Measurements from ENCODE around the gene FAT1.

The FAT1 gene

DNA sequence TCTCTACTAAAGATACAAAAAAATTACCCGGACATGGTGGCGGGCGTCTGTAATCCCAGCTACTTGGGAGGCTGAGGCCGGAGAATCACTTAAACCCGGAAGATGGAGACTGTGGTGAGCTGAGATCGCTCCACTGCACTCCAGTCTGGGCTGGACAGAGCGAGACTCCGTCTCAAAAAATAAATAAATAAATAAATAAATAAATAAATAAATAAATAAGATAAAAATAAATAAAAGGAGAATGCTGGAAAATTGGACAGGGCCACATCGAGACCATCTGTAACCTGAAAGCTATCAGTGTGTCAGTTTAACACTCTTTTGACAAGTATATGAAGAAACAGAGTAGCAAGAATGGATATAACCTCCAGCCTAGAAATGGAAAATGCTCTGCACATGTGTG, 15.7 kb upstream of the FAT1 start:
- ATAC-seq (replicated peaks) (no peak), DNase-seq (no peak)
- Mint-ChIP-seq H3K27me3 (no peaks in the 10 kb centered on the region), H3K4me1 (no peaks in the 10 kb centered on the region), H3K4me3 (no peak overlapping the region), H3K27ac (no peak overlapping the region), H3K9me3 (peaks cover 0 to 3% of the 10 kb centered on the region in 2 donors), H3K36me3 (peaks cover 0 to 1% of the 10 kb centered on the region in 2 donors)

GRCh38 chr4:186738421-186738820, 14.8 kb upstream of the FAT1 start:
- DNase-seq (no peak), ATAC-seq (replicated peaks) (no peak)
- H3K27ac Mint-ChIP-seq: no peak overlapping the region
- H3K4me3 Mint-ChIP-seq: no peak overlapping the region
- peaks cover 0 to 4% of the 10 kb centered on the region in 2 donors for H3K9me3 Mint-ChIP-seq
- no peaks in the 10 kb centered on the region for H3K27me3 Mint-ChIP-seq
- H3K4me1 Mint-ChIP-seq: no peaks in the 10 kb centered on the region
- H3K36me3 Mint-ChIP-seq: peaks cover 0 to 1% of the 10 kb centered on the region in 2 donors

- H3K4me3 Mint-ChIP-seq: no peak overlapping the region
- H3K4me1 Mint-ChIP-seq: no peaks in the 10 kb centered on the region
- no peak overlapping the region for H3K27ac Mint-ChIP-seq
- H3K36me3 Mint-ChIP-seq: peaks cover 0 to 1% of the 10 kb centered on the region in 2 donors
- no peak for ATAC-seq (replicated peaks)
- no peak for DNase-seq
- peaks cover 0 to 3% of the 10 kb centered on the region in 2 donors for H3K9me3 Mint-ChIP-seq
- H3K27me3 Mint-ChIP-seq: no peaks in the 10 kb centered on the region
These were observed 13.8 kb upstream of the FAT1 start for GRCh38 chr4:186737427-186737826.

- Mint-ChIP-seq H3K4me3 (no peak overlapping the region), H3K9me3 (peaks cover 0 to 5% of the 10 kb centered on the region in 2 donors), H3K4me1 (no peaks in the 10 kb centered on the region), H3K27ac (no peak overlapping the region), H3K27me3 (no peaks in the 10 kb centered on the region), H3K36me3 (peaks cover 0 to 1% of the 10 kb centered on the region in 2 donors)
- ATAC-seq (replicated peaks) (no peak), DNase-seq (no peak)
These were observed 12.8 kb upstream of the FAT1 start for GRCh38 chr4:186736466-186736865.

DNA sequence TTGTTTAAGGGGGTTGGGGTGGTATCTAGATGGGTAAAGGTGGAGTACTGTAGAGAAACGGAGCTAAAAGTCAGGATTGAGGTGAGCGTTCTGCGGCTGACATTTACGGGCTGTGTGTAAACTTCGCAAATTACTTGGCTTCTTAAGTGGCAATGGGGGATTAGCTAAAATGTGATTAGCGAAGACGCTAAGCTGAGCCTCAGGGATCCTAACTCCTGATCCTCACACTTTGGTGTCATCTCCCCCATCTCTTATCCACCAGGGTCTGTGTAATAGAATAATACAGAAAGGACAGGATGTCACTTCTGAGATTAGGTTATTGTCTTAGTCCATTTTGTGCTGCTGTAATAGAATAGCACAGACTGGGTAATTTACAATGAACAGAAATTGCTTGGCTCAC, 10.6 kb upstream of the FAT1 start:
- H3K9me3 Mint-ChIP-seq: peaks cover 0 to 5% of the 10 kb centered on the region in 2 donors
- DNase-seq: no peak
- no peak overlapping the region for H3K27ac Mint-ChIP-seq
- ATAC-seq (replicated peaks): no peak
- no peaks in the 10 kb centered on the region for H3K4me1 Mint-ChIP-seq
- H3K4me3 Mint-ChIP-seq: no peak overlapping the region
- H3K27me3 Mint-ChIP-seq: peaks cover under 1 to 2% of the 10 kb centered on the region in 2 donors
- H3K36me3 Mint-ChIP-seq: peaks cover 0 to 1% of the 10 kb centered on the region in 2 donors

GRCh38 chr4:186733778-186734177, 10.1 kb upstream of the FAT1 start:
- H3K27ac Mint-ChIP-seq: no peak overlapping the region
- no peaks in the 10 kb centered on the region for H3K4me1 Mint-ChIP-seq
- ATAC-seq (replicated peaks) (no peak), DNase-seq (no peak)
- H3K9me3 Mint-ChIP-seq: peaks cover 0 to 5% of the 10 kb centered on the region in 2 donors
- H3K4me3 Mint-ChIP-seq: no peak overlapping the region
- H3K27me3 Mint-ChIP-seq: peaks cover 6 to 7% of the 10 kb centered on the region in 2 donors
- H3K36me3 Mint-ChIP-seq: peaks cover 0 to 1% of the 10 kb centered on the region in 2 donors

DNA sequence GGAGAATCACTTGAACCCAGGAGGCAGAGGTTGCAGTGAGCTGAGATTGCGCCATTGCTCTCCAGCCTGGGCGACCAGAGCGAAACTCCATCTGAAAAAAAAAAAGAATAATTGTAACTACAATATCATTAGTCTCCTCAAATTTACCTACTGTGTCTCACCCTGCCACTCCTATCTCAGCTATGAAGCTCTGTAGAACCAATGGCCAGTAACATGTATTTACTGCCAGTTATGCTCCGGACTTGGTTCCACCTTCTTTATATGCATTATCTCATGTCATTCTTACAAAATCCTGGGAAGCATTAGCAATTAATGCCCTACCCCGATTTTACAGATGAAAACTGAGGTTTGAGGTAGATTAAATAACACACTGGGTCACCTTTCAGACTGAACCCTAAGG, 7.0 kb upstream of the FAT1 start:
- DNase-seq: no peak
- Mint-ChIP-seq H3K9me3 (peaks cover 0 to 4% of the 10 kb centered on the region in 2 donors), H3K27ac (no peak overlapping the region), H3K27me3 (peaks cover 27 to 35% of the 10 kb centered on the region in 2 donors), H3K4me1 (peaks cover 2 to 7% of the 10 kb centered on the region in 2 donors), H3K4me3 (no peak overlapping the region), H3K36me3 (no peaks in the 10 kb centered on the region)
- ATAC-seq (replicated peaks): no peak

DNA sequence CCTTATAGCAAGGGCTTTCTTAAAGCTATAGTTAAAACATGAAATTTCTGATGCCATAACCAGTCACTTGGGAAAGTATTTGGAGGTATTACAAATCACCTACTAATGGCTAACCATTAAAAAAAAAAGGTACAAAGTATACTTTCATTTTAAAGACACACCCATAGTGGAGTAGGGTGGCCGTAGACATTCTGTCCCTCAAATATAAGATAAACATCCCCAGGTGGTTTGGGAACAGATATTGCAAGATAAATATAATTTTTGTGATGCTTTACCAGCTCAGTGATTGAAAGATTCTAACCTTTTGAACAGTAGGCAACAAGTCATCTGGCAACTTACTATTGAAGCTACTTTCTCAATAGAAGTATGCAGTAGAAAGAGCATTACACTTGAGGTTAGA, 6.2 kb upstream of the FAT1 start:
- no peak for ATAC-seq (replicated peaks)
- Mint-ChIP-seq H3K4me1 (peaks cover 2 to 11% of the 10 kb centered on the region in 2 donors), H3K36me3 (no peaks in the 10 kb centered on the region), H3K27me3 (peaks cover 31 to 43% of the 10 kb centered on the region in 2 donors), H3K9me3 (peaks cover 0 to 4% of the 10 kb centered on the region in 2 donors), H3K27ac (no peak overlapping the region), H3K4me3 (no peak overlapping the region)
- no peak for DNase-seq

DNA sequence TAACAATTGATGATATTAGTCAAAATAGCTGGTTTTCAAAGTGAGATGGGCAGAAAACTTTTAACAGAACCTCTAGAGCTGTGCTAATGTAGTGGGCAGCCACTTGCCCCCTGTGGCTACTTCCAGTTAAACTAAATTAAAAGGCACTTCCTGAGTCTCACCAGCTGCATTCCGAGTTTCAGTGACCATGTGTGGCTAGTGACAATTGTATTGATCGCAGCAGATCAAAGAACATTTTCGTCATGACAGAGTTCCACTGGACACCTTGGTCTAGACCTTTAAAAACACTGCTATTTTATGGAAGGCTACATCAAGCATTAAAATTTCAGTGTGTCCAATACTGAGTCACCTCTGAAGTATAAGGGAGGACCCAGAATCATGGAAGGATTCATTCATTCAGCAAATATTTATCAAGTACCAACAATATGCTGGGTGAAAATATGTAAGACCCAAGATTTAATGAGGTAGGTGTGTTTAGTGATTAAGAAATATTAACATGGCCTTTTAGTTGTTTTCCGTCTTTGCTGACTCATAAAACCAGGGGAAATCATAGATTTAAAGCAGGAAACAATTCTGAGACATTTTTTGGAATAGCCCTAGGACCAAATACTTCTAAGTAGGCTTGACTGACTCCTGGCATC, 5.1 kb upstream of the FAT1 start:
- Mint-ChIP-seq H3K9me3 (peaks cover 0 to 4% of the 10 kb centered on the region in 2 donors), H3K27ac (no peak overlapping the region), H3K27me3 (peaks cover 35 to 54% of the 10 kb centered on the region in 2 donors), H3K36me3 (no peaks in the 10 kb centered on the region), H3K4me1 (peaks cover 2 to 18% of the 10 kb centered on the region in 2 donors), H3K4me3 (no peak overlapping the region)
- ATAC-seq (replicated peaks) (no peak), DNase-seq (no peak)

DNA sequence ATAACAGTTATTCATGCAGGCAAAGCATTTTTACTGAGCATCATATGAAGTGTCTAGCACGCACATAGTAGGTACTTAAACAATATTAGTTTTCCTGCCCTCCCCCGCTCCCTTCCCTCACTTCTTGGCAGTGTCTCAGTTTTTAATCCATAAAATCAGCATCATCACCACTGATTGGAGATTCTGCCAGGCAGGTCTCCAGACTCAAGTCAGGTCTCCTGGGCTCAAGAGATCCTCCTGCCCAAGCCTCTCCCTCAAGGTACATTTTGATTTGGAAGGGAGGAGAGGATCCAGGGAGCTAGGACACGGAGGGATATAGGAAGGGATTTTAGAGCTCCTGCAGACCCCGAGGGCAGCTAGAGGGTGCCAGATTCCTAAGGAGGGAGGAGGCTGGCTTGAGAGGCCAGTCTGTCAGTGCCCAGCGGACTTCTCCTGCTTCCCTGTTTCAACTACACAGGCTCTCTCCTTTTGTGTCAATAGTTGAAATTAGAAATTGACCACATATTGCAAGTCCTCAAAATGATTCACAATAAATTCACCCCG, 4.4 kb upstream of the FAT1 start:
- Mint-ChIP-seq H3K4me3 (no peak overlapping the region), H3K27ac (no peak overlapping the region), H3K36me3 (no peaks in the 10 kb centered on the region), H3K27me3 (peaks cover 35 to 60% of the 10 kb centered on the region in 2 donors), H3K4me1 (peaks cover 2 to 18% of the 10 kb centered on the region in 2 donors), H3K9me3 (peaks cover 0 to 3% of the 10 kb centered on the region in 2 donors)
- DNase-seq: no peak
- no peak for ATAC-seq (replicated peaks)

GRCh38 chr4:186727169-186727976, 3.7 kb upstream of the FAT1 start:
- H3K4me1 Mint-ChIP-seq: peaks cover 2 to 18% of the 10 kb centered on the region in 2 donors
- peak overlapping the region; percentile 59 for H3K27ac Mint-ChIP-seq
- H3K36me3 Mint-ChIP-seq: no peaks in the 10 kb centered on the region
- DNase-seq (no peak), ATAC-seq (replicated peaks) (no peak)
- peak overlapping the region in 1 of 2 donors; percentile 41 for H3K4me3 Mint-ChIP-seq
- H3K9me3 Mint-ChIP-seq: peaks cover 0 to 1% of the 10 kb centered on the region in 2 donors
- peaks cover 40 to 67% of the 10 kb centered on the region in 2 donors for H3K27me3 Mint-ChIP-seq

GRCh38 chr4:186726426-186727168, 2.9 kb upstream of the FAT1 start:
- Mint-ChIP-seq H3K27ac (peak overlapping the region; percentile 90), H3K27me3 (peaks cover 40 to 72% of the 10 kb centered on the region in 2 donors), H3K4me3 (peak overlapping the region; percentile 46 to 57), H3K4me1 (peaks cover 2 to 18% of the 10 kb centered on the region in 2 donors), H3K36me3 (no peaks in the 10 kb centered on the region), H3K9me3 (no peaks in the 10 kb centered on the region)
- DNase-seq: no peak
- ATAC-seq (replicated peaks): no peak

GRCh38 chr4:186725469-186726425, 2.1 kb upstream of the FAT1 start:
- peaks cover 40 to 78% of the 10 kb centered on the region in 2 donors for H3K27me3 Mint-ChIP-seq
- ATAC-seq (replicated peaks): peak in 1 of 2 donors; percentile 63
- peak overlapping the region; percentile 46 to 57 for H3K4me3 Mint-ChIP-seq
- DNase-seq: no peak
- H3K27ac Mint-ChIP-seq: peak overlapping the region; percentile 90
- H3K9me3 Mint-ChIP-seq: peaks cover 0 to 1% of the 10 kb centered on the region in 2 donors
- no peaks in the 10 kb centered on the region for H3K36me3 Mint-ChIP-seq
- peaks cover 2 to 18% of the 10 kb centered on the region in 2 donors for H3K4me1 Mint-ChIP-seq

Measured in stimulated activated naive B cell treated with anti-CD40 and anti-IgM and Interleukin-4, amounts not matched to agents 10 μg/mL and 1 μg/mL and 100 μg/mL, for 72 hours (primary cell).